ENCODE data around the gene EML6. TPM values are rescaled to one million over a fixed set of nuclear protein-coding genes. Genes with fewer than 3 reads are reported as not detected.

EML6 gene
- total RNA-seq, 1 donor from 2014 or later: 8.1 TPM

DNA sequence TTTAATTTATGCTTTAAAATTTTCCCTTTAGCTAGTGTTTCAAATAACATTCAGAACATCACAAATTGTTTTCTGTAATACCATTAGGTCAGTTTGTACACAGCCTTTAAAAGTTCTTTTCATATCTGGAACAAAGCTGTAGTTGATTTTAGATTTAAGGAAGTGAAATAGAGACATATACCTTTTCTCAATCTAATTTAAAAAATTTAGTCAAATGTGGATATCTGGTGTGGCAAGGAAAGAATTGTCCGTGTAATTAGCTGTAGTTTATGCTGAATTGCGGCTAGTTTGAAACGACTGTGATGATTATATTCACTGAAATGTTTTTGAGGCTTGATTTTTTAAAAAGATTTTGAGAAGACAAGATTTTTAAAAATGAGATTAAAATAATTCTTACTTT lies 59.9 kb downstream of the EML6 start:
- Mint-ChIP-seq H3K27ac (no peak overlapping the region), H3K4me1 (ENCODE audit: unreplicated experiment) (no peaks in the 10 kb centered on the region), H3K4me3 (no peak overlapping the region), H3K9me3 (no peaks in the 10 kb centered on the region), H3K36me3 (no peaks in the 10 kb centered on the region), H3K27me3 (no peaks in the 10 kb centered on the region)
- DNase-seq (ENCODE audit: extremely low spot score, unreplicated experiment): no peak
- TF ChIP-seq, protein P1, sequence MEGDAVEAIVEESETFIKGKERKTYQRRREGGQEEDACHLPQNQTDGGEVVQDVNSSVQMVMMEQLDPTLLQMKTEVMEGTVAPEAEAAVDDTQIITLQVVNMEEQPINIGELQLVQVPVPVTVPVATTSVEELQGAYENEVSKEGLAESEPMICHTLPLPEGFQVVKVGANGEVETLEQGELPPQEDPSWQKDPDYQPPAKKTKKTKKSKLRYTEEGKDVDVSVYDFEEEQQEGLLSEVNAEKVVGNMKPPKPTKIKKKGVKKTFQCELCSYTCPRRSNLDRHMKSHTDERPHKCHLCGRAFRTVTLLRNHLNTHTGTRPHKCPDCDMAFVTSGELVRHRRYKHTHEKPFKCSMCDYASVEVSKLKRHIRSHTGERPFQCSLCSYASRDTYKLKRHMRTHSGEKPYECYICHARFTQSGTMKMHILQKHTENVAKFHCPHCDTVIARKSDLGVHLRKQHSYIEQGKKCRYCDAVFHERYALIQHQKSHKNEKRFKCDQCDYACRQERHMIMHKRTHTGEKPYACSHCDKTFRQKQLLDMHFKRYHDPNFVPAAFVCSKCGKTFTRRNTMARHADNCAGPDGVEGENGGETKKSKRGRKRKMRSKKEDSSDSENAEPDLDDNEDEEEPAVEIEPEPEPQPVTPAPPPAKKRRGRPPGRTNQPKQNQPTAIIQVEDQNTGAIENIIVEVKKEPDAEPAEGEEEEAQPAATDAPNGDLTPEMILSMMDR (conservative IDR thresholded peaks at IDR 0.05): no peak

DNA sequence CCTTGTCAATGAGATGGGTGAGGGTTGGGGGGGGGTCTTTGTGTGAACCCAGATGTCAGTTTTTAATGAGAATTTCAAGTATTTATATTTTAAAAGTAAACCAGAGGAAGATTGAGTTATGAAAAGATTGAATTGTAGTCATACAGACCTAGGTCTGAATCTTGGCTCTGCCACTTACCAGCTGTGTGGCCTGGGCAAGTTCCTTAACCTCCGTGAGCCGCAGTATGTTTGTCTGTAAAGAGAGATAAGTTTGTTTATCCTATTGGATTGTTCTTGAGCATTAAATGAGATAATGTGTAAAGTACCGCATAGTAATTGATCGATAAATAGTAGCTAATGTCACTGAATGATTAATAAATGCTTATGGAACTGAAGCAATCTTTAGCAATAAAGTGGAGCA lies 63.8 kb downstream of the EML6 start:
- Mint-ChIP-seq H3K9me3 (no peaks in the 10 kb centered on the region), H3K4me1 (ENCODE audit: unreplicated experiment) (no peaks in the 10 kb centered on the region), H3K27ac (no peak overlapping the region), H3K4me3 (no peak overlapping the region), H3K27me3 (peaks cover 4% of the 10 kb centered on the region), H3K36me3 (no peaks in the 10 kb centered on the region)
- TF ChIP-seq, protein P1 (conservative IDR thresholded peaks at IDR 0.05): no peak
- no peak for DNase-seq (ENCODE audit: extremely low spot score, unreplicated experiment)

DNA sequence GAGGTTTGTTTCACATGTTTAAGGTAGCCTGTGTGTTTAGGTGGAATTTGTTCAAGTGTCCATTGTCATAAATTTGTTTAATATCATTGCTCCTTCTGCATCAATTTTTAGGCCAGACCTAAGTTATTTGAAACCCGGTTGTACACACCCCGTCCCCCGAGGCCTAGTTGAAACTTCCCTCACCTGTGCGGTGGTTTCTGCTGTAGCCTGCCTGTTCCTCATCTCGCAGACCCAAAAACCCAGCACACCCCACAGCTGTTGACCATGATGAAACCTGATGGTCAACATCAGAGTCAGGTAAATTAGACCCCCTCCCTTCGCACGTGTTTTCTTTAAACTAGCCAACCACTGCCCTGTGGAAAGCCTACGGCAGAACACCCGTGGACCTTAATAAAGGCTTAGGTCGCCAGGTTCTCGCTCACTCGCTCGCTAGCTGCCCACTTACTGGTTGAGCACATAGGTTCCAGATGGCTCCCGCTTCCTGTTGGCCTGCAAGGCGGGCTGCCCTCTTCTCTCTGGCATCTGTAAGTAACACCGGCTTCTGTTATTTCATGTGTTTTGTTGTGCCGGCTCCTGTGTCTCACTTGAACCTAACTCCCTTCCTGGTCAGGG lies 64.4 kb downstream of the EML6 start:
- no peak overlapping the region for H3K4me3 Mint-ChIP-seq
- TF ChIP-seq, protein P1 (conservative IDR thresholded peaks at IDR 0.05): no peak
- no peak for DNase-seq (ENCODE audit: extremely low spot score, unreplicated experiment)
- no peaks in the 10 kb centered on the region for H3K9me3 Mint-ChIP-seq
- H3K27ac Mint-ChIP-seq: no peak overlapping the region
- no peaks in the 10 kb centered on the region for H3K36me3 Mint-ChIP-seq
- H3K27me3 Mint-ChIP-seq: peaks cover 4% of the 10 kb centered on the region
- no peaks in the 10 kb centered on the region for H3K4me1 Mint-ChIP-seq (ENCODE audit: unreplicated experiment)

DNA sequence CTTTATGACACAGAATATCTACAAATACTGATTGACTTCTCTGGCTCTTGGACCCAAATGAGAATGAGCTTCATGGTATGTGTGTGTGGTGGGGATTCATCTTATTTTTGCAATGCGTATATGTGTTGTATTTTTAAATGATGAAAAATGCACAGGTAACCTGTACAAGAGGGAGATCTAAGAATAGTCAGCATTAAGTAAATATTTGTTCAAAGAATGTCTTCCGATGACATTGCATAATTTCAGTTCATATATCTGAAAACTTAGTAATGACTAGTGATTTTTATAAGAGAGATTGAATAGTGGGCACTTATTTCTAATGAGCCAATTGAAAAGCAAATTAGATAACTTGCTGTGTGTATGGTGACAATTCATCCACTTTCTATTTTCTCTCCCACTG lies 66.4 kb downstream of the EML6 start:
- Mint-ChIP-seq H3K27me3 (peaks cover 5% of the 10 kb centered on the region), H3K4me3 (no peak overlapping the region), H3K27ac (no peak overlapping the region), H3K9me3 (no peaks in the 10 kb centered on the region), H3K36me3 (no peaks in the 10 kb centered on the region), H3K4me1 (ENCODE audit: unreplicated experiment) (no peaks in the 10 kb centered on the region)
- DNase-seq (ENCODE audit: extremely low spot score, unreplicated experiment): no peak
- TF ChIP-seq, protein P1 (conservative IDR thresholded peaks at IDR 0.05): no peak

DNA sequence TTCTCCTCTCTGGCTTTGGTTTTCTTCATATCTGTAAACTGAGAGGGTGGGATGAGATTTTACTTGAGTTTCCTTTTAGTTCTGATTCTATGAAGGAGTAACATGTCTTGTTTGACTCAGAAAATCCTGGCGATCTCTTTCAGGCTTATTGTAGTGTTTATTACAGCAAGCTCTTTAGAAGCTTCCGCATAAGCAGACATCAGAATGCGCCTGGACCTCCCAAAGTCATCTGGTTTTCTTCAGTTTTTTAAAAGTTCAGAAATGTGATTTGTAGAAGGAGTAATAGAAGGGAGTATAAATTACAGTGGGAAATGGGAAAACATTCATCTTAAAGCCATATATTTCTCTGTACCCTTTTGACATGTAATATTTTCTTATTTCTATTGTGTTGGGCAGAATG lies 68.4 kb downstream of the EML6 start:
- Mint-ChIP-seq H3K27me3 (peaks cover 8% of the 10 kb centered on the region), H3K4me1 (ENCODE audit: unreplicated experiment) (no peaks in the 10 kb centered on the region), H3K36me3 (no peaks in the 10 kb centered on the region), H3K4me3 (no peak overlapping the region), H3K9me3 (no peaks in the 10 kb centered on the region), H3K27ac (no peak overlapping the region)
- no peak for DNase-seq (ENCODE audit: extremely low spot score, unreplicated experiment)
- TF ChIP-seq, protein P1 (conservative IDR thresholded peaks at IDR 0.05): no peak

DNA sequence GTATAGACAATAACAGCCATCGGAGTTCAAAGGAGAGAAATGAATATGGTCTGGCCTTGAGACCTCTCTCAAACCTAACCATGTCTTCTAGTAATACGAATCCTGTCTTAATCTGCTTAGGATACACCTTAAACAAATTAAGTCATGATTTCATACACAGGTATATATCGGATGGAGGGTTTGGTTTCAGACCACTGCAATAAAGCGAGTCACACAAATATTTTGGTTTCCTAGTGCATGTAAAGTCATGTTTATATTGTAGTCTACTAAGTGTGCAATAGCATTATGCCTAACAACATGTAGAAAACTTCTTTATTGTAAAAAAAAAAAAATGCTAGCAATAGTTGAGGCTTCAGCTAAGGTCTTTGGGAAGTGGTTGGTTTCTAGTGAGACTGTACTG lies 73.8 kb downstream of the EML6 start:
- Mint-ChIP-seq H3K4me3 (no peak overlapping the region), H3K4me1 (ENCODE audit: unreplicated experiment) (no peaks in the 10 kb centered on the region), H3K36me3 (no peaks in the 10 kb centered on the region), H3K9me3 (no peaks in the 10 kb centered on the region), H3K27ac (no peak overlapping the region), H3K27me3 (peaks cover 4% of the 10 kb centered on the region)
- no peak for DNase-seq (ENCODE audit: extremely low spot score, unreplicated experiment)
- TF ChIP-seq, protein P1 (conservative IDR thresholded peaks at IDR 0.05): no peak
